ENCODE results near the gene LRRFIP1. TPM values are rescaled to one million over a fixed set of nuclear protein-coding genes. Genes with fewer than 3 reads are reported as not detected.

LRRFIP1 gene
- total and polyA plus RNA-seq, 2 donors (not counting 1 experiment from before 2014, with no cell fraction given), result 42.0 to 139 TPM

DNA sequence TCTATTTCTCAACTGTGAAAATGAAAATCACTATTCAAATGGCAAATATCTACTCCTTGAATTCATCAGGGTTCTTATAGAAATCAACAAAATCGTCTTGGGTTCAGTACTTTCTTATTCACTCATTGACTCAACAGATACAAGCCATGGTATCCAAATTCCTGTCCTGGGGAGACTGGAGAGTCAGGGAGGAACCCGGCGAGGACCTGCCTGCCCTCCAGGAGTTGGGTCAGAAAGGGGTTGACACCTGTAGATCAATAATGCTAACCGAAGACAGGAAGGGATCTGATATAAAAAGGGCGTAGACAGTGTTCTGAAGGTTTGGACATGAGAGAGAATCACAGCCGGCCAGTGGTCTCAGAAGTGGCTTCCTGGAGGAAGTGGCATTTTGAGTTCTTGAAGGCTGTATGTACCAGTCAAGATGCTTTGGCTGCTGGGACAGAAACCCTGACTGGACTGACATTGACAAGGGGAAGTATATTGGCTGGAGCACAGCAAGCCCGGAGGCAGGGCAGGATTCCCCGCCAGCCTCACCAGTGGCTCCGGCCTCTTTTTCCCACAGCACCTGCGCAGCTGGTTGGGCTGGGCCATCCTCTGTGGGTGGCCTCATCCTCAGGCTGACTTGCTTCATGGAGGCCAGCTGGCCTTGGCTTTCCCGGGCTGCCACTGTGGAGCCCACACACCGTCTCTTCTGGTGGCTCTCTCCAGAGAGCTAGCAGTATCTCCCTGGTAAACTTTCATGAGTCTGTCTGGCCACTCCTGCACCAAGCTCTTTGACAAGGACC, 3.0 kb downstream of the LRRFIP1 start:
- intact Hi-C loops (cut with micrococcal nuclease), result no loop called here
- ATAC-seq (ENCODE audit: low read depth), result no peak
- H3K9me3 Mint-ChIP-seq (ENCODE audit: insufficient read depth), result peaks cover 7% of the 10 kb centered on the region
- Histone ChIP-seq H3K4me1 (ENCODE audit: control insufficient read depth in 2 of 2, insufficient read depth in 2 of 2, low read length in 2 of 2) (peaks cover 10 to 18% of the 10 kb centered on the region in 2 donors), H3K4me3 (ENCODE audit: control extremely low read depth in 1 of 5, extremely low read depth in 1 of 5, insufficient read depth in 1 of 5, low read depth in 2 of 5, low read length in 4 of 5) (no peak overlapping the region), H4K20me1 (ENCODE audit: control insufficient read depth, insufficient read depth, low read length, poor library complexity, severe bottlenecking) (no peaks in the 10 kb centered on the region), H3K27ac (ENCODE audit: low read length in 2 of 2) (no peak overlapping the region), H3K4me2 (replicated peaks; ENCODE audit: low read depth, low read length, poor library complexity, severe bottlenecking) (no peak overlapping the region), H3K79me2 (ENCODE audit: control insufficient read depth, insufficient read depth, low read length) (no peaks in the 10 kb centered on the region), H3K9ac (ENCODE audit: low read length) (no peak overlapping the region), H3K36me3 (replicated peaks in 1 of 2; ENCODE audit: control extremely low read depth in 1 of 2, control insufficient read depth in 1 of 2, extremely low read depth in 1 of 2, insufficient read depth in 2 of 2, low read length in 1 of 2) (no peaks in the 10 kb centered on the region), H3K27me3 (replicated peaks in 1 of 4; ENCODE audit: control extremely low read depth in 1 of 4, control insufficient read depth in 3 of 4, insufficient read depth in 4 of 4, low read length in 3 of 4) (peaks cover 0 to 30% (median 16%) of the 10 kb centered on the region in 4 experiments), H2AFZ (ENCODE audit: insufficient read depth, low read depth, low read length, poor library complexity, severe bottlenecking) (no peak overlapping the region), H3K9me3 (ENCODE audit: control extremely low read depth in 1 of 3, control insufficient read depth in 2 of 3, insufficient read depth in 1 of 3, low read length in 2 of 3) (peaks cover 0 to 3% (median 0%) of the 10 kb centered on the region in 3 donors)
- 68% methylated on average over 11 of the region's 12 CpGs for WGBS (ENCODE audit: insufficient coverage)
- H3K4me3 Mint-ChIP-seq, result peak overlapping the region; percentile 5
- no peak for DNase-seq
- peaks cover 24% of the 10 kb centered on the region for H3K4me1 Mint-ChIP-seq
- no peak overlapping the region for H3K27ac Mint-ChIP-seq
- TF ChIP-seq EZH2 (IDR thresholded peaks at IDR 0.05; ENCODE audit: borderline replicate concordance, insufficient read depth, low read depth, low read length, poor library complexity, severe bottlenecking), result no peak
- TF ChIP-seq, protein P1, sequence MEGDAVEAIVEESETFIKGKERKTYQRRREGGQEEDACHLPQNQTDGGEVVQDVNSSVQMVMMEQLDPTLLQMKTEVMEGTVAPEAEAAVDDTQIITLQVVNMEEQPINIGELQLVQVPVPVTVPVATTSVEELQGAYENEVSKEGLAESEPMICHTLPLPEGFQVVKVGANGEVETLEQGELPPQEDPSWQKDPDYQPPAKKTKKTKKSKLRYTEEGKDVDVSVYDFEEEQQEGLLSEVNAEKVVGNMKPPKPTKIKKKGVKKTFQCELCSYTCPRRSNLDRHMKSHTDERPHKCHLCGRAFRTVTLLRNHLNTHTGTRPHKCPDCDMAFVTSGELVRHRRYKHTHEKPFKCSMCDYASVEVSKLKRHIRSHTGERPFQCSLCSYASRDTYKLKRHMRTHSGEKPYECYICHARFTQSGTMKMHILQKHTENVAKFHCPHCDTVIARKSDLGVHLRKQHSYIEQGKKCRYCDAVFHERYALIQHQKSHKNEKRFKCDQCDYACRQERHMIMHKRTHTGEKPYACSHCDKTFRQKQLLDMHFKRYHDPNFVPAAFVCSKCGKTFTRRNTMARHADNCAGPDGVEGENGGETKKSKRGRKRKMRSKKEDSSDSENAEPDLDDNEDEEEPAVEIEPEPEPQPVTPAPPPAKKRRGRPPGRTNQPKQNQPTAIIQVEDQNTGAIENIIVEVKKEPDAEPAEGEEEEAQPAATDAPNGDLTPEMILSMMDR (IDR thresholded peaks at IDR 0.05), result no peak
- H3K27me3 Mint-ChIP-seq, result peaks cover 45% of the 10 kb centered on the region
- CTCF ChIA-PET, result interaction anchor here (2.3 kb wide), 1 partner anchor 115 kb away, joined by 8 read pairs; no protein-coding TSS in a partner anchor
- POLR2A ChIA-PET, result no interaction called here
